ENCODE data around the gene RPH3AL. TPM values are rescaled to one million over a fixed set of nuclear protein-coding genes. Genes with fewer than 3 reads are reported as not detected.
A peak's percentile ranks its signal among the peaks of the same experiment; 100 is the strongest.

RPH3AL gene
- total and polyA plus RNA-seq, 5 donors: 4.7 to 11.5 (median 9.1) TPM

DNA sequence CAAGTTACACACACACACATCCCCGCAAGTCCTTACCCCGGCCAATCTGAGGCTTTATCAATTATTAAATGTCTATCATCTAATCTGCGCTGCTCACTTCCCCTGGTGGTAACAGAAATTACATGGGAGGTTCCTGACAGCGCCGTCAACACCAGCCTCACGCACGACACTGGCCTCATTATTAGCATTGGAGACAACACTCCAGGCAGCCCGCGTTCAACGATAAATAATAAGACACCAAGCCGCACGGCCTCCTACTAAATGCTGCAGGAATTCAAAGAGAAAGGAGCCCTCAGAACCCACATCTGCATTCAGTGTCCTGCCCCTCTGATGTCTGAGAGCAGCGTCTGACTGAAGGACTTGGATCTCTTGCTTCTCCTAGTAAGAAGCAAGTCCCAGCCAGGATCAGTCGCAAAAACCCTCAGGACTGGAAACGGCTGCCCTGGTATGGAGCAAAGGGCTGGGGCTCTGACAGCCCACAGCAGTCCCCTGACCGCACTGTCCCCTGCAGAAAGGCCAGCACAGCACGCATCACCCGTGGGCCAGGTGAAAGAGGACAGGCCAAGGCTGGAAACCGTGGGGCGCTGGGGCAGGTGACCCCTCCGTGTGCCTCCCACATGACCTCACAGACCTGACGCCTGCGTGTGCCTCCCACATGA lies 7.6 kb upstream of the RPH3AL start:
- no peak overlapping the region for H3K4me3 ChIP-seq (ENCODE audit: low read length)
- no peak for DNase-seq
- WGBS: 67% methylated on average over 22 of the region's 23 CpGs
- no peaks in the 10 kb centered on the region for H3K9me3 ChIP-seq (ENCODE audit: control insufficient read depth, low read length)
- intact Hi-C loops (cut with DNase I): no loop called here
- H3K27me3 ChIP-seq (ENCODE audit: control insufficient read depth, insufficient read depth): no peaks in the 10 kb centered on the region
- no peak overlapping the region for H3K27ac ChIP-seq (ENCODE audit: low read length)
- H3K4me1 ChIP-seq (ENCODE audit: control insufficient read depth, insufficient read depth, low read length): no peaks in the 10 kb centered on the region
- no peak for ATAC-seq

DNA sequence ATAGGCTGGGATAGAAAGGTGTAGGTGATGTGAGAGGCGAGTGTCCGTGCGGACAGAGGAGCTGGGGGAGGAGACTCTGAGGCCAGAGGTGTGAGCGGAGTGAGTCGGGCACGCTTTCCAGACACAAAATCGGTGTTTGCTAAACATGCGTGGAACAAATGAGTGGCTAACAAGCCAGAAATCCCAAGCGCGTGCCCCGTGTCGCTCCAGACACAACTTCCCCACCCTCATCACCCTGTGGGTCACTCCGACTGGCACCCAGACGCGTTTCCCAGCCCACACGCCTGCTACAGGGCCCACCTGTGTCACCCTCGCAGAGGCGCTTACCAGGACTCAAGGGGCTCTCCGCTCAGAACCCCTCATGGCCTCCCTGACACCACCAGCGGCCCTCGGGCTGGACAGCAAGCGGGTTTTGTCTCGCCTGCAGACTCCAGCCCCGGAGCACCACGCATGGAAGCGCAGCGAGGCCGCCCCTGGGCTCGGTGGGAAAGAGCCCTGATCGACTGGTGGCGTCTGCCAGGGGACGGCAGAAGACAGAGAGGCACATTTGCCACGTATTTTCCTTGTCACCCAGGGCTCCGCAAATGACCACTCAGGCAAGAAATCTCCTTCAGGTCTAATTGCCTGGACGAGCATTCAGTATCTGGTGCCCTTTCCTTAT lies 6.0 kb upstream of the RPH3AL start:
- Histone ChIP-seq H3K9me3 (ENCODE audit: control insufficient read depth, low read length) (no peaks in the 10 kb centered on the region), H3K27me3 (ENCODE audit: control insufficient read depth, insufficient read depth) (no peaks in the 10 kb centered on the region), H3K4me3 (ENCODE audit: low read length) (no peak overlapping the region), H3K27ac (ENCODE audit: low read length) (no peak overlapping the region), H3K4me1 (ENCODE audit: control insufficient read depth, insufficient read depth, low read length) (no peaks in the 10 kb centered on the region)
- DNase-seq (no peak), ATAC-seq (peak in 1 of 2 donors; percentile 9)
- WGBS: 90% methylated on average over 35 of the region's 35 CpGs
- intact Hi-C loops (cut with DNase I): no loop called here

DNA sequence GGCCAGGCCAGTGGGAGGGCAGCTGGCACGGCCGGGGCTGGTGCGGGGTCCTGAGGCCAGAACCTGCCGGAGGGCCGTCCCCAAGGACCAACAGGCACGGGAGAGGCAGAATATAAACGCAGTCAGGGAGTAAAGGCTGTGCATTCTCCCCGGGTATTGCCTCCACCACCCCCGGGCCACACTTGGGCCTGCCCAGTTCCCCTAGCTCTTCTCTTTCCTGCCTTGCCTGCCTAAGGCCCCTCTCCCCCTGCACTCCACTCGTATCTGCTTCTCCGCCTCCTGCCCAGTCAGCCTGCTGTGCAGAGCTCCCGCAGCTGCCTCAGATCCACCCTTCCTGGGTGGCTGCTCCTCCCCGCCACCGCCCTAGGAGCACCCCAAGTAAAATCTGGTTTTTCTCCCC lies 5.0 kb upstream of the RPH3AL start:
- no peak overlapping the region for H3K27ac ChIP-seq (ENCODE audit: low read length)
- H3K4me3 ChIP-seq (ENCODE audit: low read length): no peak overlapping the region
- peaks cover 3% of the 10 kb centered on the region for H3K4me1 ChIP-seq (ENCODE audit: control insufficient read depth, insufficient read depth, low read length)
- 54% methylated on average over 14 of the region's 14 CpGs for WGBS
- intact Hi-C loops (cut with DNase I): no loop called here
- ATAC-seq (peak in 1 of 2 donors; percentile 13), DNase-seq (no peak)
- H3K9me3 ChIP-seq (ENCODE audit: control insufficient read depth, low read length): no peaks in the 10 kb centered on the region
- H3K27me3 ChIP-seq (ENCODE audit: control insufficient read depth, insufficient read depth): no peaks in the 10 kb centered on the region

DNA sequence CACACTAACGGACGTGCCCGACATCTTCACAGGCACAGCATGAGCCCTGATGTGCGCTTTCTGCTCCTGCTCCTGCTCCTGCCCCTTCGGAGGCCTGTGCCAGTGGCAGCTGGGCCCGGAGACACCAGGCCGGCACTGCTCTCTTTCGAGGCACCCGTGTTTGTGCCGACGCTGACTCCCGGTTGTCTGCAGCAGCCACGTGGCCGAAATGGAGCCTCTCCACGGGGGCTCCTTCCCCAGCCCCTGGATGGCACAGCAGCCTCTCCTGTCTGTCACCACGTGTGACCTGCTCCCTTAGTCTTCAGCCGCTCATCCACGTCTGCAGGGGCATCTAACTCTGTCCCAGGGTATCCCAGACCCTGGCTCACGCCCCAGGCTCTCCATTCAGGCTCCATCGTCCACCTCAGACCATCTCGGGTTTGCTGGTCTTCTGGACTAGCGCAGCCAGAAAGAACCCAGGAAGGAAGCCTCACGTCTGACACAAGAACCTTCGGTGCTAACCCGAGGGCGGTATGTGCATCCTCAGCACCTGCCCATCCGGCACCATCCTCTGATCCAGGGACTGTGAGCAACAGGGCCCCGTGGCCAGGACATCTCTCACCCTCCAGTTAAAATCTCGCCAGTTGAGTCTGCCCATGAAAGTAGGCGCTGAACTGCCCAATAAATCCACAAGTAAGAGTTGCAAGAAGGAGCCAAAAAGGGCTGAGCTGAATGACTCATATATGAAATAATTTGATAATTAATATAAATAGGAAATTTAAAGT lies 4.2 kb upstream of the RPH3AL start:
- intact Hi-C loops (cut with DNase I): no loop called here
- ATAC-seq (no peak), DNase-seq (no peak)
- H3K9me3 ChIP-seq (ENCODE audit: control insufficient read depth, low read length): no peaks in the 10 kb centered on the region
- H3K27ac ChIP-seq (ENCODE audit: low read length): no peak overlapping the region
- peaks cover 8% of the 10 kb centered on the region for H3K4me1 ChIP-seq (ENCODE audit: control insufficient read depth, insufficient read depth, low read length)
- WGBS: 90% methylated on average over 30 of the region's 30 CpGs
- H3K27me3 ChIP-seq (ENCODE audit: control insufficient read depth, insufficient read depth): no peaks in the 10 kb centered on the region
- H3K4me3 ChIP-seq (ENCODE audit: low read length): no peak overlapping the region

DNA sequence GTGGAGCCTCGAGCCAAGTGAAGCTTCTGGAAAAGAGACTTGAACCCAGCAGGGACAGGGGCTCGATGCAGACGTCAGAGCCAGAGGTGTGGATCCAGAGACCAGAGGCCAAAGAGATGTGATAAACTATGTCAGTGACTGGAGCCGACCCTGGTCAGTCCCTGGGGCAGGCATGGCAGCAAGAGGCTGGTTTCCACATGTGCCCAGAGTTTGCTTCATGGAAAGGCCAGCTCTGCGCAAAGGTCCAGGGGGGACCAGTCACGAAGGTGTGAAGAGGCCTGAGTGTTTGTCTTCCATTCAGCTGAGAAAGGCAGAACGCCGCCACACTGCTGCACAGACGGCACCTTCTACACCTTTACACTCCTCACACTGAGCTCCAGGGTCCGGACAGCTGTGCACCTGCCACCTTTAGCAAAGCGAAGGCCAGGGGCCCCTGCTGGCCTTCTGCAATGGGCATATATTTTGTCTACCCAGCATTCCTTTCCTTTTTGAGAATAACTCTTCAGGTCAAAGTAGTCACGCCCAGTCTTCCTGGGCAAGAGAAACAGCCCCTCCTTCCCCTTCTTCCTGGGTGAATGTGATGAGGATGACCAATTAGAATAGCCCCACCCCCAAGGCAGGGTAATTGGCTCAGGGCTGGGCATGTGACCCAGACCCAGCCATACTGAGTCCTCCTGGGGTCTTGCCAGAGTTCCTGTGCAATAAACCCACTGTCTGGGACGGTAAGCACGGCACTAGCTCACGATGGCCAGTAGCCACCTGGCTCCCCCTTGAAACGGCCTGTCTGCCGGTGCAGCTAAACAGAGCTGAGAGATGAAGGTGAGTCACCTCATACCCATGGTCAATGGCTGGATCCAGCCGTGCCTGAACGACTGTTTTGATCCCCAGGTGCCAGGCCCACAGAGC lies 2.3 kb upstream of the RPH3AL start:
- Histone ChIP-seq H3K27me3 (ENCODE audit: control insufficient read depth, insufficient read depth) (no peaks in the 10 kb centered on the region), H3K4me3 (ENCODE audit: low read length) (no peak overlapping the region), H3K4me1 (ENCODE audit: control insufficient read depth, insufficient read depth, low read length) (peaks cover 13% of the 10 kb centered on the region), H3K9me3 (ENCODE audit: control insufficient read depth, low read length) (no peaks in the 10 kb centered on the region), H3K27ac (ENCODE audit: low read length) (no peak overlapping the region)
- no peak for ATAC-seq
- intact Hi-C loops (cut with DNase I): no loop called here
- DNase-seq: no peak
- WGBS: 89% methylated on average over 19 of the region's 19 CpGs

DNA sequence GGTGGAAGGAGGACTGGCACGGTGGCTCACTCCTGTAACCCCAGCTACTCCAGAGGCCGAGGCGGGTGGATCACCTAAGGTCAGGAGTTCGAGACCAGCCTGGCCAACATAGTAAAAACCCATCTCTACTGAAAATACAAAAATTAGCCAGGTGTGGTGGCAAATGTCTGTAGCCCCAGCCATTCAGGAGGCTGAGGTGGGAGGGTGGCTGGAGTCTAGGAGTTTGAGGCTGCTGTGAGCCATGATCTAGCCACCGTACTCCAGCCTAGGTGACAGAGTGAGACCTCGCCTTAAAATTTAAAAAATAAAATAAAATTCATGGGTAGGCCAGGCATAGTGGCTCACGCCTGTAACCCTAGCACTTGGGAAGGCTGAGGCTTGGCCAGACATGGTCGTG lies 1.2 kb upstream of the RPH3AL start:
- Histone ChIP-seq H3K27me3 (ENCODE audit: control insufficient read depth, insufficient read depth) (no peaks in the 10 kb centered on the region), H3K4me3 (ENCODE audit: low read length) (no peak overlapping the region), H3K9me3 (ENCODE audit: control insufficient read depth, low read length) (no peaks in the 10 kb centered on the region), H3K4me1 (ENCODE audit: control insufficient read depth, insufficient read depth, low read length) (peaks cover 15% of the 10 kb centered on the region), H3K27ac (ENCODE audit: low read length) (no peak overlapping the region)
- no peak for DNase-seq
- no peak for ATAC-seq
- intact Hi-C loops (cut with DNase I): no loop called here
- WGBS: 95% methylated on average over 8 of the region's 8 CpGs

DNA sequence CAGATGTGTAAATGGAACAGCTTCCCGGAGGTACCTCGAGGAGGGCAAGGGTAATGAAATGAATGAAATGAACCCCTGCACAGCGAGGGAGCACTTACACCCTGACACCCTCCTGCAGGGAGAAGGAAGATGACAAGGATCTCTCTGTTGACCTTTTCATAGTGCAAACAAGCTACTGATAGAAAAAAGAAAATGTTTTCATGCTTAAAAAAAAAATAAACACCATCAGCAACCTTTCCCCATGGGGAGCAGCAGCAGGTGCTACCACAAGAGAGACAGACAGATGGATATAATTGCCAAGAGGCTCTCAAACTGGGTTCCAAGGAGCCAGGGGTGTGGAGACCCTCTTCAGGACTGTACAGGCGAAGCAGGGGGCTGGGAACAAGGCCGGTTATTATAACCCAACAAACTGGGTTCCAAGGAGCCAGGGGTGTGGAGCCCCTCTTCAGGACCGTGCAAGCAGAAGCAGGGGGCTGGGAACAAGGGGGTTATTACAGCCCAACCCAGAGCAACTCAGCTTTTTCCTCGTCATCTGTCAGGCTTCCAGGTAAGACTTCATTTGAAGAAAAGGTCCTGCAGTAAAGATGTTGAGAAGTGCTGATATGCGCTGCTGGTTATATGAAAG lies 718 bp upstream of the RPH3AL start:
- 67% methylated on average over 8 of the region's 8 CpGs for WGBS
- Histone ChIP-seq H3K9me3 (ENCODE audit: control insufficient read depth, low read length) (no peaks in the 10 kb centered on the region), H3K27ac (ENCODE audit: low read length) (peak overlapping the region; percentile 48), H3K27me3 (ENCODE audit: control insufficient read depth, insufficient read depth) (no peaks in the 10 kb centered on the region), H3K4me3 (ENCODE audit: low read length) (no peak overlapping the region), H3K4me1 (ENCODE audit: control insufficient read depth, insufficient read depth, low read length) (peaks cover 15% of the 10 kb centered on the region)
- DNase-seq (no peak), ATAC-seq (peak in 1 of 2 donors; percentile 13)
- intact Hi-C loops (cut with DNase I): no loop called here

DNA sequence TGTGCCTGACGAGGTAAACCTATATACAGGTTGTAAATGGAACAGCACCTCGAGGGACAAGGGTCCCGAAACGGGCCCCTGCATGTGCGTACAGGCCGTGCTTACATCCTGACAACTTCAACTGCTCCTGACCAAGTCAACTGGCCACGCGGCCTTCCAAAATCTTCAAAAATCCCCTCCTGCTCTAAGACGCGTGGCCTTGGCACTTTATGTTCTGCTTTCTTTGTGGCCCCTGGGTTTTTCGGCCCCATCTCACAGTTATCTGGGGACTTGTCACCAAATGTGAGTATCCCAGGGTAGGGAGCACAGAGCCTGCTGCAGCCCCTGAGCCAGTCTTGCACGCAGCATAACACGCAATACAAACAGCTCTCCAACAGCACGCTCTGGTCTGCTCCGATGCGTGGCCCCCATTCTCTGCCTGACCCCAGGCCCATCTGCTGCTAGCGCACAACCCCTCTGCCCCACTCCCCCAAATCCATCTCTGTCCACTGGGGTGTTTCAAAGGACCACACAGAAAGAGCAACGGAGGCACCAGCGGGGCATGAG lies 659 bp downstream of the RPH3AL start:
- Histone ChIP-seq H3K9me3 (ENCODE audit: control insufficient read depth, low read length) (no peaks in the 10 kb centered on the region), H3K4me3 (ENCODE audit: low read length) (no peak overlapping the region), H3K27me3 (ENCODE audit: control insufficient read depth, insufficient read depth) (no peaks in the 10 kb centered on the region), H3K4me1 (ENCODE audit: control insufficient read depth, insufficient read depth, low read length) (peaks cover 15% of the 10 kb centered on the region), H3K27ac (ENCODE audit: low read length) (peak overlapping the region; percentile 92)
- WGBS: 86% methylated on average over 19 of the region's 19 CpGs
- intact Hi-C loops (cut with DNase I): no loop called here
- no peak for DNase-seq
- ATAC-seq: no peak

DNA sequence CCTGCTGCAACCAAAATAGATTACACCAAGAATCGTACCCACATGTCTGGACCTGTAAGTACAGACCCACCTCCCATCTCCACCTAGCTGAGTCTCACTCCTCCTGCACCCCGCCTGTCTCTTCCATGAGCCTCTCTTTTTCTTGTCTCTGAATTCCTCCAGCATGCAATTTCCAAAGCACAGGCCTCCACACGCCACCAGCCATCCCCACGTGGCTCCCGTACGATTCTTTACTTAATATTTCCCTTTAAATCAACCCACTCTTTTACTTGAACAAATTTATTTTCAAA lies 1.2 kb downstream of the RPH3AL start:
- no peak overlapping the region for H3K4me3 ChIP-seq (ENCODE audit: low read length)
- H3K27ac ChIP-seq (ENCODE audit: low read length): peak overlapping the region; percentile 52
- no peaks in the 10 kb centered on the region for H3K27me3 ChIP-seq (ENCODE audit: control insufficient read depth, insufficient read depth)
- no peak for ATAC-seq
- DNase-seq: no peak
- WGBS: 79% methylated on average over 6 of the region's 6 CpGs
- peaks cover 15% of the 10 kb centered on the region for H3K4me1 ChIP-seq (ENCODE audit: control insufficient read depth, insufficient read depth, low read length)
- H3K9me3 ChIP-seq (ENCODE audit: control insufficient read depth, low read length): no peaks in the 10 kb centered on the region
- intact Hi-C loops (cut with DNase I): no loop called here

DNA sequence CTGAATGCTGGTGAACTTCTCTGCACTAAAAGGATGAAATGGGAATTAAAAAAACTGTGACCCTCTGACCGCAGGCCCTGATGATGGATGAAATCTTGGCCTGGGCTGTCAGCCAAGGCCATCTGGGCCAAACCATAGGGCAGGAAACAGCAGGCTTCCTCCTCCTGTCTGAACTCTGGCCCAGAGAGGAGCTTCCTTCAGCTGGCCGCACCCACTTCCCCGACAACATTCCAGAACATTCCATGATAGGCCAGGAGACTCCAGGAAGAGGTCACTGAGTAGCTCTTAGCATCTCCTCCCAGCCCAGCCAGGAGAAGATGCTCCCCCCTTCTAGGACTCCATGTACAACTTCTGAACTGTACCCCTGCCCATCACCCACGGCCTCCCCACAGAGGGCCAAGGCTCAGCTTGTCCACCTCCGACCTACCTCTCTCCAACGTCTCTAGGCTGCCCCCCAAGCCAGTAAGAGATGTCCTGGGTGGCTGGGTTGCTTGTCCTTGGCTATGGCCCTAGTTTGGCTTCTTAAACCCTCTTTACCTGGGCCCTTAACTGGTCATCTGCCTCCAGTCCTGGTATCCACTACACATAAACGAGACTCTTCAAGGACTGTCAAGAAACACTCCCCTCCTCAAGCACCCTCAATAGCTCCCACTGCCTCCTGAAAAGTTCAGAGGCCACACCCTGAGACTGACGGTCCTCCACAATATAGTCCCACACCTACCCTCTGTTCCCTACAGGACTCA lies 1.7 kb downstream of the RPH3AL start:
- peak overlapping the region; percentile 59 for H3K27ac ChIP-seq (ENCODE audit: low read length)
- 49% methylated on average over 8 of the region's 8 CpGs for WGBS
- H3K9me3 ChIP-seq (ENCODE audit: control insufficient read depth, low read length): no peaks in the 10 kb centered on the region
- DNase-seq (peak; percentile 85 to 91 (median 90)), ATAC-seq (peak; percentile 89 to 94)
- H3K27me3 ChIP-seq (ENCODE audit: control insufficient read depth, insufficient read depth): no peaks in the 10 kb centered on the region
- peaks cover 15% of the 10 kb centered on the region for H3K4me1 ChIP-seq (ENCODE audit: control insufficient read depth, insufficient read depth, low read length)
- no peak overlapping the region for H3K4me3 ChIP-seq (ENCODE audit: low read length)
- intact Hi-C loops (cut with DNase I): no loop called here

All from right cardiac atrium (tissue), 5 donors.